Hepatocyte (in vitro differentiated cells): Measurements from ENCODE around the gene NIPA2. TPM values are rescaled to one million over a fixed set of nuclear protein-coding genes. Genes with fewer than 3 reads are reported as not detected.

Experiments
- DNase-seq: peaks from one replicate; pipeline ENCODE4 v3.0.0-alpha.2; 2016; ENCODE audit warnings: low spot score
- H2AFZ ChIP-seq: fragments of 200-600 bp; sonication (generic); 2 replicates; pipeline ENCODE4 v1.6.0; 2016; ENCODE audit warnings: antibody characterized with exemption, mild to moderate bottlenecking
- H3K27ac ChIP-seq: fragments of 200-600 bp; sonication (generic); 2 replicates; pipeline ENCODE4 v1.5.1; 2016; ENCODE audit warnings: mild to moderate bottlenecking
- H3K27me3 ChIP-seq: fragments of 200-600 bp; sonication (generic); 2 replicates; pipeline ENCODE4 v1.6.1; 2016
- H3K36me3 ChIP-seq: fragments of 200-600 bp; sonication (generic); replicated peaks from 2 replicates; pipeline ENCODE4 v1.5.1; 2016; ENCODE audit warnings: low read depth; ENCODE audit not compliant: insufficient read depth
- H3K4me1 ChIP-seq: fragments of 200-600 bp; sonication (generic); 2 replicates; pipeline ENCODE4 v1.5.1; 2016; ENCODE audit warnings: mild to moderate bottlenecking, moderate library complexity; ENCODE audit not compliant: insufficient read depth
- H3K4me2 ChIP-seq: fragments of 200-600 bp; sonication (generic); 2 replicates; pipeline ENCODE4 v1.6.0; 2016
- H3K4me3 ChIP-seq: fragments of 200-600 bp; sonication (generic); 2 replicates; pipeline ENCODE4 v1.5.1; 2016; ENCODE audit warnings: mild to moderate bottlenecking
- H3K79me2 ChIP-seq: fragments of 200-600 bp; sonication (generic); 2 replicates; pipeline ENCODE4 v1.6.0; 2017; ENCODE audit warnings: mild to moderate bottlenecking
- H3K9me2 ChIP-seq: fragments of 200-600 bp; sonication (generic); replicated peaks from 2 replicates; pipeline ENCODE4 v1.6.0; 2017; ENCODE audit warnings: mild to moderate bottlenecking; ENCODE audit not compliant: insufficient read depth
- H3K9me3 ChIP-seq: fragments of 200-600 bp; sonication (generic); 2 replicates; pipeline ENCODE4 v1.5.1; 2016; ENCODE audit warnings: low read depth, mild to moderate bottlenecking
- H4K20me1 ChIP-seq: fragments of 200-600 bp; sonication (generic); 2 replicates; pipeline ENCODE4 v1.6.0; 2016; ENCODE audit warnings: mild to moderate bottlenecking; ENCODE audit not compliant: insufficient read depth, poor library complexity, severe bottlenecking
- CTCF ChIP-seq: fragments of 200-600 bp; sonication (generic); IDR thresholded peaks from 2 replicates; pipeline ENCODE4 v1.5.1; 2016; ENCODE audit warnings: antibody characterized with exemption, mild to moderate bottlenecking; ENCODE audit not compliant: poor library complexity
- EZH2 ChIP-seq: fragments of 200-600 bp; sonication (generic); IDR thresholded peaks from 2 replicates; pipeline ENCODE4 v1.6.1; 2016; ENCODE audit warnings: antibody characterized with exemption, mild to moderate bottlenecking, borderline replicate concordance
- EZH2phosphoT487 ChIP-seq: fragments of 200-600 bp; sonication (generic); IDR thresholded peaks from one replicate; pipeline ENCODE4 v1.6.1; 2018; ENCODE audit warnings: antibody characterized with exemption, mild to moderate bottlenecking, low read depth, moderate library complexity; ENCODE audit not compliant: unreplicated experiment, severe bottlenecking
- WGBS: methylation state at CpG from one replicate; pipeline ENCODE4 v1.1.6; 2016; ENCODE audit warnings: low lambda C conversion rate; ENCODE audit errors: missing lambda C conversion rate; 5-methylcytosine and 5-hydroxymethylcytosine counted together
- polyA plus RNA-seq: library from polyadenylated mRNA; unstranded; fragments of >200 nt; fragmentation: Nextera tagmentation; extraction: Ambion mirVana; gene quantifications from 2 replicates; pipeline ENCODE4 v1.2.1, GENCODE V29; 2016
- total RNA-seq: library from RNA; depleted of rRNA; stranded (reverse); fragments of >200 nt; gene quantifications from 2 replicates; pipeline ENCODE4 v1.2.3, GENCODE V29; 2014

Gene NIPA2
- total and polyA plus RNA-seq, 2 experiments from 2014 or later: 52.7 to 77.2 TPM

DNA sequence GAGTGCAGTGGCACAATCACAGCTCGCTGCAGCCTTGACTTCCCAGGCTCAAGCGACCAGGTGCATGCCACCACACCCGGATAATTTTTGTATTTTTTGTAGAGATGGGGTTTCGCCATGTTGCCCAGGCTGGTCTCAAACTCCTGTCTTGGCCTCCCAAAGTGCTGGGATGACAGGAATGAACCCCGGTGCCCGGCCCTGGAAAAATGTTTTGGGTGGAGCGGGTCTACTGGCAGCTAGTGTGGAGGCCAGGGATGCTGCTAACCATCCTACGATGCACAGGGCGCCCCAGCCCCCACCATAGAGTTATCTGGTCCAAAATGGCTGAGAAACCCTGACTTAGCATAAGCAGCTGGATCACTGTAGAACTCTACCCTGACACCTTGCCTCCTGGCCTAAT, 35.4 kb downstream of the NIPA2 start:
- Histone ChIP-seq H4K20me1 (no peaks in the 10 kb centered on the region), H3K79me2 (no peaks in the 10 kb centered on the region), H3K4me2 (no peak overlapping the region), H3K4me3 (no peak overlapping the region), H3K27ac (no peak overlapping the region), H3K27me3 (no peaks in the 10 kb centered on the region), H3K9me2 (no peaks in the 10 kb centered on the region), H3K4me1 (no peaks in the 10 kb centered on the region), H3K9me3 (no peaks in the 10 kb centered on the region), H3K36me3 (no peaks in the 10 kb centered on the region), H2AFZ (no peak overlapping the region)
- no peak for DNase-seq
- TF ChIP-seq EZH2 (no peak), EZH2phosphoT487 (no peak), CTCF (no peak)
- 98% methylated on average over 9 of the region's 9 CpGs for WGBS

GRCh38 chr15:22874256-22874655, 35.8 kb downstream of the NIPA2 start:
- Histone ChIP-seq H3K9me2 (no peaks in the 10 kb centered on the region), H3K9me3 (no peaks in the 10 kb centered on the region), H3K4me2 (no peak overlapping the region), H3K4me1 (no peaks in the 10 kb centered on the region), H3K4me3 (no peak overlapping the region), H3K36me3 (no peaks in the 10 kb centered on the region), H3K27me3 (no peaks in the 10 kb centered on the region), H4K20me1 (no peaks in the 10 kb centered on the region), H3K79me2 (no peaks in the 10 kb centered on the region), H3K27ac (no peak overlapping the region), H2AFZ (no peak overlapping the region)
- WGBS: 97% methylated on average over 8 of the region's 8 CpGs
- DNase-seq: no peak
- TF ChIP-seq CTCF (no peak), EZH2phosphoT487 (no peak), EZH2 (no peak)

DNA sequence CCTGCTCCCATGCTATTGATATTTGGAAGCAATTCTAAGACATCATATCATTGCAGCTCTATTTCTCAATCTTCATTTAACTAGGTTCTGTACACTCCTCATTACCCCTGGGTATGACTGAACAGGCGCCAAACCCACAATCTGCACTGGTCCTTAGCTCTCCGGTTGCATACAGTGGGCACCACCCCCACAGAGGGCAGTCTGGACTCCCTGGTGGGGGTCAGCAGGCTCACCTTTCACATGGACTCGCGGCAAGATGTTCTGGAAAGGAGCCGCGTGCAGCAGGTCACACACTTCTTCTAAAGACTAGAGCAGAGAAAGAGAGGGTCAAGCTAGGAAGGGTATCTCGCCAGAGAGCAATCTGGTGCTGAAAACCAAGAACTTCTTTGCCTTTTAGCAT, 36.5 kb downstream of the NIPA2 start:
- WGBS: 94% methylated on average over 7 of the region's 7 CpGs
- H3K36me3 ChIP-seq: no peaks in the 10 kb centered on the region
- no peaks in the 10 kb centered on the region for H3K9me2 ChIP-seq

More for the DNA sequence above, 36.5 kb downstream of the NIPA2 start:
- H3K4me3 ChIP-seq: no peak overlapping the region
- DNase-seq: no peak
- no peaks in the 10 kb centered on the region for H3K79me2 ChIP-seq
- no peak overlapping the region for H2AFZ ChIP-seq
- no peaks in the 10 kb centered on the region for H3K9me3 ChIP-seq
- H3K4me2 ChIP-seq: no peak overlapping the region
- H4K20me1 ChIP-seq: no peaks in the 10 kb centered on the region
- no peaks in the 10 kb centered on the region for H3K27me3 ChIP-seq
- H3K27ac ChIP-seq: no peak overlapping the region
- no peak for TF ChIP-seq EZH2phosphoT487
- no peak for TF ChIP-seq CTCF
- TF ChIP-seq EZH2: no peak
- no peaks in the 10 kb centered on the region for H3K4me1 ChIP-seq
